HEK293 (cell line): ENCODE results near the gene C1orf21.

Experiments
- ZBTB1 ChIP-seq: fragments of 450-650 bp; formaldehyde crosslinking; IDR thresholded peaks from 2 replicates; pipeline ENCODE4 v1.5.1; 2016; ENCODE audit warnings: missing biosample characterization, missing genetic modification characterization
- ZNF138 ChIP-seq: fragments of 450-650 bp; formaldehyde crosslinking; IDR thresholded peaks from 2 replicates; pipeline ENCODE4 v1.5.1; 2016; ENCODE audit warnings: missing biosample characterization, missing genetic modification characterization, borderline replicate concordance
- ZNF146 ChIP-seq: fragments of 450-650 bp; formaldehyde crosslinking; IDR thresholded peaks from 2 replicates; pipeline ENCODE4 v1.5.1; 2016; ENCODE audit warnings: missing biosample characterization, missing genetic modification characterization
- ZNF24 ChIP-seq: fragments of 450-650 bp; formaldehyde crosslinking; IDR thresholded peaks from 2 replicates; pipeline ENCODE4 v1.5.1; 2016; ENCODE audit warnings: missing biosample characterization, missing genetic modification characterization
- ZNF274 ChIP-seq, 2 experiments: fragments of 200-500 bp in 1 of 2; fragments of 450-650 bp in 1 of 2; sonication (Bioruptor generic) in 1 of 2; formaldehyde crosslinking in 1 of 2; IDR thresholded peaks; 2 replicates each; pipeline versions ENCODE4 v1.5.1 to v1.6.1; 2014 to 2016; ENCODE audit warnings: borderline replicate concordance in 1 of 2, inconsistent platforms in 1 of 2, low read length in 1 of 2, missing biosample characterization in 1 of 2, missing genetic modification characterization in 1 of 2
- ZNF529 ChIP-seq: fragments of 450-650 bp; formaldehyde crosslinking; IDR thresholded peaks from 2 replicates; pipeline ENCODE4 v1.5.1; 2017; ENCODE audit warnings: missing genetic modification characterization, missing biosample characterization; ENCODE audit not compliant: insufficient replicate concordance
- ZNF785 ChIP-seq: fragments of 450-650 bp; formaldehyde crosslinking; IDR thresholded peaks from 2 replicates; pipeline ENCODE4 v1.5.1; 2016; ENCODE audit warnings: missing biosample characterization, missing genetic modification characterization

DNA sequence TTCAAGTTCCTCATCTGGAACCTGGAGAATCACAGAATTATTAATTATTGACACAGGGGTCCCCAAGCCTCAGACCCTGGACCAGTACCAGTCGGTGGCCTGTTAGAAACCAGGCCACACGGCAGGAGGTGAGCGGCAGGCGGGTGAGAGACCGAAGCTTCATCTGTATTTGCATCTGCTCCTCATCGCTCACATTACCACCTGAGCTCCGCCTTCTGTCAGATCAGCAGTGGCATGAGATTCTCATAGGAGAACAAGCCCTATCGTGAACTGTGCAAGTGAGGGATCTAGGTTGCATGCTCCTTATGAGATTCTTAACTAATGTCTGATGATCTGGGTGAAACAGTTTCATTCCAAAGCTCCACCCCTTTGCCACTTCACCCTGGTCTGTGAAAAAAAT is 125.9 kb downstream of the C1orf21 start:
- TF ChIP-seq ZNF138 (tag by site-specific recombination) (no peak), ZNF274 (IDR thresholded peaks at IDR 0.05; ENCODE audit: low read length) (no peak), ZNF274 (tag by site-specific recombination; IDR thresholded peaks at IDR 0.05; ENCODE audit: borderline replicate concordance) (no peak), ZNF146 (tag by site-specific recombination) (no peak), ZBTB1 (tag by site-specific recombination) (no peak), ZNF24 (tag by site-specific recombination) (no peak), ZNF785 (tag by site-specific recombination) (no peak), ZNF529 (tag by site-specific recombination) (no peak)
